DOHH2 (cell line): ENCODE results near the gene VPS37D.
A peak's percentile ranks its signal among the peaks of the same experiment; 100 is the strongest.

ENCODE experiments used
- H3F3A ChIP-seq: fragments of 200-600 bp; sonication (generic), shearing (Covaris generic); 2 replicates; pipeline ENCODE4 v1.6.0; 2016; ENCODE audit warnings: antibody characterized with exemption, mild to moderate bottlenecking; ENCODE audit not compliant: control insufficient read depth, insufficient read depth
- H3K27ac ChIP-seq: fragments of 200-600 bp; sonication (generic); 2 replicates; pipeline ENCODE4 v1.5.1; 2014; ENCODE audit warnings: low read depth, mild to moderate bottlenecking, low read length, moderate library complexity
- H3K27me3 ChIP-seq: fragments of 200-600 bp; sonication (generic); 2 replicates; pipeline ENCODE4 v1.6.1; 2014; ENCODE audit warnings: mild to moderate bottlenecking, low read length, mixed read lengths; ENCODE audit not compliant: control insufficient read depth
- H3K36me3 ChIP-seq: fragments of 200-600 bp; sonication (generic); 2 replicates; pipeline ENCODE4 v1.6.1; 2014; ENCODE audit warnings: mild to moderate bottlenecking, low read length, moderate library complexity, mixed read lengths; ENCODE audit not compliant: control insufficient read depth
- H3K4me1 ChIP-seq: fragments of 200-600 bp; sonication (generic); 2 replicates; pipeline ENCODE4 v1.6.1; 2014; ENCODE audit warnings: mild to moderate bottlenecking, low read length, mixed read lengths; ENCODE audit not compliant: control insufficient read depth
- H3K4me2 ChIP-seq: fragments of 200-600 bp; sonication (generic); 2 replicates; pipeline ENCODE4 v1.6.0; 2014; ENCODE audit warnings: mild to moderate bottlenecking, low read length, moderate library complexity
- H3K4me3 ChIP-seq: fragments of 200-600 bp; sonication (generic); 2 replicates; pipeline ENCODE4 v1.5.1; 2014; ENCODE audit warnings: mild to moderate bottlenecking, low read length, mixed read lengths
- H3K79me2 ChIP-seq: fragments of 200-600 bp; sonication (generic); 2 replicates; pipeline ENCODE4 v1.6.1; 2014; ENCODE audit warnings: mild to moderate bottlenecking, low read length, mixed read lengths; ENCODE audit not compliant: control insufficient read depth
- H3K9me2 ChIP-seq: fragments of 200-600 bp; sonication (generic); replicated peaks from 2 replicates; pipeline ENCODE4 v1.6.1; 2014; ENCODE audit warnings: mild to moderate bottlenecking, low read length, mixed read lengths; ENCODE audit not compliant: control insufficient read depth
- H3K9me3 ChIP-seq: fragments of 200-600 bp; sonication (generic); 2 replicates; pipeline ENCODE4 v1.6.1; 2014; ENCODE audit warnings: antibody characterized with exemption, low read length, mixed read lengths; ENCODE audit not compliant: control insufficient read depth, insufficient read depth
- H4K20me1 ChIP-seq: fragments of 200-600 bp; sonication (generic); 2 replicates; pipeline ENCODE4 v1.6.0; 2014; ENCODE audit warnings: low read depth, mild to moderate bottlenecking, antibody characterized with exemption, low read length, moderate library complexity; ENCODE audit not compliant: control insufficient read depth, insufficient read depth
- EZH2phosphoT487 ChIP-seq: fragments of 200-600 bp; sonication (generic); IDR thresholded peaks from 2 replicates; pipeline ENCODE4 v1.6.1; 2017; ENCODE audit warnings: borderline replicate concordance, mild to moderate bottlenecking, antibody characterized with exemption, low read length, moderate library complexity, mixed read lengths
- TF ChIP-seq, protein P1 (sequence below): fragments of 200-600 bp; sonication (generic); IDR thresholded peaks from one replicate; pipeline ENCODE4 v1.5.1; 2014; ENCODE audit warnings: antibody characterized with exemption, mild to moderate bottlenecking, low read depth, low read length; ENCODE audit not compliant: poor library complexity, severe bottlenecking

Gene VPS37D

DNA sequence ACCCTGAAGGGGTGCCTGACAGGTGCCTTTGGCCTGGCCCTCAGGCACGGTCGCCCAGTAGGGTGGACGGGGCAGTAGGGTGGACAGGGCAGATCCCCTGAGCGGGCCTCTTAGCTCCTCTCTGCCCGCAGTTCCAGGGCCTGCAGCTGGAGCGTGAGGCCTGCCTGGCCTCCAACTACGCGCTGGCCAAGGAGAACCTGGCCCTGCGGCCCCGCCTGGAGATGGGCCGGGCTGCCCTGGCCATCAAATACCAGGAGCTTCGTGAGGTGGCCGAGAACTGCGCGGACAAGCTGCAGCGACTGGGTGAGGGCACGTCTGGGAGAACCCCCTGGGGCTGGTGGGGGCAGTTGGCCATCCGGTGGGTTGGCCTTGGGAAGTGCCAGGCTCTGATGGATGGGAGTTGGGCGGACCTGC is 1.7 kb downstream of the VPS37D start:
- Histone ChIP-seq H3K27me3 (peaks cover 11% of the 10 kb centered on the region), H3K4me3 (peak overlapping the region; percentile 69), H3K79me2 (no peaks in the 10 kb centered on the region), H3K9me2 (no peaks in the 10 kb centered on the region), H3K4me1 (peaks cover 15% of the 10 kb centered on the region), H3K4me2 (peak overlapping the region; percentile 83), H3K36me3 (no peaks in the 10 kb centered on the region), H4K20me1 (peaks cover 6% of the 10 kb centered on the region; the same call in 1 of the 2 replicates), H3K9me3 (no peaks in the 10 kb centered on the region), H3K27ac (no peak overlapping the region), H3F3A (no peaks in the 10 kb centered on the region)
- TF ChIP-seq EZH2phosphoT487, result no peak
- TF ChIP-seq, protein P1, sequence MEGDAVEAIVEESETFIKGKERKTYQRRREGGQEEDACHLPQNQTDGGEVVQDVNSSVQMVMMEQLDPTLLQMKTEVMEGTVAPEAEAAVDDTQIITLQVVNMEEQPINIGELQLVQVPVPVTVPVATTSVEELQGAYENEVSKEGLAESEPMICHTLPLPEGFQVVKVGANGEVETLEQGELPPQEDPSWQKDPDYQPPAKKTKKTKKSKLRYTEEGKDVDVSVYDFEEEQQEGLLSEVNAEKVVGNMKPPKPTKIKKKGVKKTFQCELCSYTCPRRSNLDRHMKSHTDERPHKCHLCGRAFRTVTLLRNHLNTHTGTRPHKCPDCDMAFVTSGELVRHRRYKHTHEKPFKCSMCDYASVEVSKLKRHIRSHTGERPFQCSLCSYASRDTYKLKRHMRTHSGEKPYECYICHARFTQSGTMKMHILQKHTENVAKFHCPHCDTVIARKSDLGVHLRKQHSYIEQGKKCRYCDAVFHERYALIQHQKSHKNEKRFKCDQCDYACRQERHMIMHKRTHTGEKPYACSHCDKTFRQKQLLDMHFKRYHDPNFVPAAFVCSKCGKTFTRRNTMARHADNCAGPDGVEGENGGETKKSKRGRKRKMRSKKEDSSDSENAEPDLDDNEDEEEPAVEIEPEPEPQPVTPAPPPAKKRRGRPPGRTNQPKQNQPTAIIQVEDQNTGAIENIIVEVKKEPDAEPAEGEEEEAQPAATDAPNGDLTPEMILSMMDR, result no peak

DNA sequence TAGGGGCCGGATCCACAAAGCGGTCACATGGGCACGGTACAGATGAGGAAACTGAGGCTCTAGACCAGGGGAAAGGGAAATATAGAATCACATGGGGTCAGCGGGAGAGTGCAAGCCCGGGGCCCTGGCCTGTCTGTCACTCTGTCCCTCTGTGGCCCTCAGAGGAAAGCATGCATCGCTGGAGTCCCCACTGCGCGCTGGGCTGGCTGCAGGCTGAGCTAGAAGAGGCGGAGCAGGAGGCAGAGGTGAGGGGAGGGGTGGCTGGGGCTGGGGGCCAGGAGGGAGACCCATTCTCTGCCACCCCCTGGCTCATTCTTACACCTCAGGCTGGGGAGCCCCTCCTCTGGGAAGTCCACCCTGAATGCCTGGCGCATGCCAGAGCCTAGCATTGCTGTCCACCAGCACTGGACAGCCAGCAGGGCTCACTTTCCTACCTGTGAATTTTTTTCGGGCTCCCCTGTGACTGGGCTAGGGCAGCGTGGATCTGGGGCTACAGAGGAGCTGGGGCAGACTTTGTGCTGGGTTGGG is 2.3 kb downstream of the VPS37D start:
- Histone ChIP-seq H3F3A (peaks cover 1% of the 10 kb centered on the region; the same call in 1 of the 2 replicates), H3K79me2 (no peaks in the 10 kb centered on the region), H3K9me3 (no peaks in the 10 kb centered on the region), H3K4me1 (peaks cover 15% of the 10 kb centered on the region), H3K36me3 (no peaks in the 10 kb centered on the region), H3K4me3 (no peak overlapping the region), H3K27ac (no peak overlapping the region), H4K20me1 (peaks cover 6% of the 10 kb centered on the region; the same call in 1 of the 2 replicates), H3K27me3 (peaks cover 7% of the 10 kb centered on the region), H3K4me2 (no peak overlapping the region), H3K9me2 (no peaks in the 10 kb centered on the region)
- TF ChIP-seq, protein P1, result no peak
- no peak for TF ChIP-seq EZH2phosphoT487

DNA sequence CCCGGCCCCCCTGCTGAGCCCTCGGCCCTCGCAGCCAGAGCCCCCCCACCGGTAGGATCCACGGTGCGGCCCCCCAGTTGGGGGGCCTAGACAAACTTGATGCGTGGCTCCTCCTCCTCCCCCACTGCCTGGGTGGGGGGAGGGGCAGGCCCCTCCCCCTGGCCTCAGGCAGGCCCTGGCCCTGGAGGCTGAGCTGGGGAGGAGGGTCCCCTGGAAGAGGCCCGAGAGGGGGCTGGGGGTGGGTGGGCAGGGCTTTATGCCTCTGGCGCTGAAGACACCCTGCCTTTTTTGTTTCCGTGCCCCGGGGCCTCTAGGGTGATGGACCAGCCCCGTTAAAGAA is 3.7 kb downstream of the VPS37D start:
- no peaks in the 10 kb centered on the region for H3K27me3 ChIP-seq

More for the DNA sequence above, 3.7 kb downstream of the VPS37D start:
- Histone ChIP-seq H3K79me2 (no peaks in the 10 kb centered on the region), H3K9me2 (no peaks in the 10 kb centered on the region), H3F3A (peaks cover 11% of the 10 kb centered on the region), H3K4me3 (no peak overlapping the region), H3K27ac (no peak overlapping the region), H3K9me3 (no peaks in the 10 kb centered on the region), H3K4me2 (no peak overlapping the region), H4K20me1 (peaks cover 6% of the 10 kb centered on the region; the same call in 1 of the 2 replicates), H3K4me1 (peaks cover 15% of the 10 kb centered on the region), H3K36me3 (no peaks in the 10 kb centered on the region)
- no peak for TF ChIP-seq EZH2phosphoT487
- TF ChIP-seq, protein P1, result no peak
